ENCODE data around the gene LRP1-AS.

LRP1-AS gene

DNA sequence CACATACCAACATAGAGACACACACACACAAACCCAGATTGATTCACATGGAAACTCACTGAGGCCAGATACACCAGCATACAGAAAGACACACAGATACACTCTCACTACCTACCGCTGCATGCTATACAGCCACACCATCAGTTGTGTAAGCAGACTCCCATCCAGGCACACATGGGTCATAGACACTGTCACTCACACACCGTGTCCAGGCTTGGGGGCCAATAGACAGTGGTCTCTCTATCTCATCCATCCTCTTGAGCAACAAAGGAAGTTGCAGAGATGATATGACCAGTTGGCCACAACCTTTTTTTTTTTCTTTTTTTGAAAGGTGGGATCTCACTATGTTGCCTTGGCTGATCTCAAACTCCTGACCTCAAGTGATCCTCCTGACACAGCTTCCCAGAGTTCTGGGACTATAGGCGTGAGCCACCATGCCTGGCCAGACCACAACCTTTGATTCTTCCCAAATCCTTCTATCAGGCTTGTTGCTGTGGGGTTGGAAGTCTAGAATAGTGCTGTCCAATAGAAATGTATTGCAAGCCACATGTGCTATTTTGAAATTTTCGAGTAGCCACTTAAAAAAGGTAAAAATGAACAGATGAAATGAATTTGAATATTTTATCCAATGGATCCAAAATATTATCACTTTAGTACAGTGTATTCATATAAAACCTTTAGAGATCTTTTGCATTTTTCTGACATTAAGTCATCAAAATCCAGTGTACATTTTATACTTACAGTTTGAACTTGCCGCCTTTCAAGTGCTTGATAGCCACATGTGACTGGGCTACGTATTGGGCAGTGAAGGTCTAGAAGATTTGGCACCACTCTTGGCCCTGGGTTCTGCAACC is 7.4 kb downstream of the LRP1-AS start:
- H3K4me1 ChIP-seq = no peaks in the 10 kb centered on the region; the same call in none of the 2 replicates
- DNase-seq = no peak
- no peaks in the 10 kb centered on the region for H3K27me3 ChIP-seq
- no peaks in the 10 kb centered on the region for H3K9me3 ChIP-seq
- no peak for TF ChIP-seq CTCF (IDR thresholded peaks at IDR 0.05; ENCODE audit: low read depth, low read length)
- no peak overlapping the region for H3K4me3 ChIP-seq (ENCODE audit: low read depth, low read length)
- peaks cover 6% of the 10 kb centered on the region; the same call in 1 of the 2 replicates for H3K36me3 ChIP-seq

- Histone ChIP-seq H3K36me3 (peaks cover 6% of the 10 kb centered on the region; the same call in 1 of the 2 replicates), H3K27me3 (no peaks in the 10 kb centered on the region), H3K9me3 (no peaks in the 10 kb centered on the region), H3K4me3 (ENCODE audit: low read depth, low read length) (no peak overlapping the region), H3K4me1 (no peaks in the 10 kb centered on the region; the same call in none of the 2 replicates)
- DNase-seq = no peak
- no peak for TF ChIP-seq CTCF (IDR thresholded peaks at IDR 0.05; ENCODE audit: low read depth, low read length)
Measured at GRCh38 chr12:57138526-57139272, 8.7 kb downstream of the LRP1-AS start.

- no peak for TF ChIP-seq CTCF (IDR thresholded peaks at IDR 0.05; ENCODE audit: low read depth, low read length)
- H3K4me3 ChIP-seq (ENCODE audit: low read depth, low read length) = no peak overlapping the region
- H3K9me3 ChIP-seq = no peaks in the 10 kb centered on the region
- DNase-seq = no peak
- H3K27me3 ChIP-seq = no peaks in the 10 kb centered on the region
- peaks cover 6% of the 10 kb centered on the region; the same call in 1 of the 2 replicates for H3K36me3 ChIP-seq
- H3K4me1 ChIP-seq = no peaks in the 10 kb centered on the region; the same call in none of the 2 replicates
Measured at GRCh38 chr12:57135527-57136326, 11.7 kb downstream of the LRP1-AS start.

GRCh38 chr12:57134949-57135348 is 12.5 kb downstream of the LRP1-AS start:
- Histone ChIP-seq H3K4me1 (no peaks in the 10 kb centered on the region; the same call in none of the 2 replicates), H3K27me3 (no peaks in the 10 kb centered on the region), H3K36me3 (peaks cover 6% of the 10 kb centered on the region; the same call in 1 of the 2 replicates), H3K4me3 (ENCODE audit: low read depth, low read length) (no peak overlapping the region), H3K9me3 (no peaks in the 10 kb centered on the region)
- TF ChIP-seq CTCF (IDR thresholded peaks at IDR 0.05; ENCODE audit: low read depth, low read length) = no peak
- no peak for DNase-seq

DNA sequence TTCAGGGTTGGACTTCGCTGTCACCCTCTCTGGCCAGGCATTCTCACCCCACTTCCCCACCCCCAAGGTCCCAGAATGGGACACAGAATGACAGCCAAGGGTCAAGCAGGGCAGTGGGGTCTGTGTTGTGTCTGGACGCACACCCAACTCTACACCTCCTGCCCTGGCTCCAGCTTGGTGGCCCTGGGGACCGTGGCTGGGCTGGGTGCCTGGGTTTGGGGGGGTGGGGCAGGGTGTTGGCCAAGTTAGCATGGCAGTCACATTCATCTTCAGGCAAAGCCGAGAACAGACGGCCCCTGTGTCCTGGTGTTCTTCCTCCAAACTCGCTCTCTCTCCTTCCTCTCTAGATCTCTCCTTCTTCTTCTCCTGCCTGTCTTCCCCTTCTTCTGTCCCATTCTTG is 13.5 kb downstream of the LRP1-AS start:
- Histone ChIP-seq H3K4me1 (no peaks in the 10 kb centered on the region; the same call in none of the 2 replicates), H3K4me3 (ENCODE audit: low read depth, low read length) (no peak overlapping the region), H3K27me3 (no peaks in the 10 kb centered on the region), H3K36me3 (no peaks in the 10 kb centered on the region), H3K9me3 (no peaks in the 10 kb centered on the region)
- no peak for DNase-seq
- no peak for TF ChIP-seq CTCF (IDR thresholded peaks at IDR 0.05; ENCODE audit: low read depth, low read length)
